ENCODE measurements around the gene SMCO1. TPM values are rescaled to one million over a fixed set of nuclear protein-coding genes. Genes with fewer than 3 reads are reported as not detected.
"Not testable (repeated sequence)": the region's sequence is repeated elsewhere in the genome, so short reads cannot be mapped to it uniquely, and the experiment has no call there.

The SMCO1 gene
- total RNA-seq, 1 experiment from 2014 or later = not detected

- CTCF ChIA-PET = interaction anchor here (0.8 kb wide), 1 partner anchor 15 kb away, joined by 3 read pairs; no protein-coding TSS in a partner anchor
- no peaks in the 10 kb centered on the region for H3K27me3 Mint-ChIP-seq (ENCODE audit: insufficient read depth, unreplicated experiment)
- intact Hi-C loops (cut with micrococcal nuclease) = no loop called here
- no peak overlapping the region for H3K27ac Mint-ChIP-seq (ENCODE audit: low read depth, unreplicated experiment)
- DNase-seq (ENCODE audit: unreplicated experiment) = no peak
- POLR2A ChIA-PET = no interaction called here
- BruUV-seq (replicated peaks) = no TSS peak
- no peaks in the 10 kb centered on the region for H3K9me3 Mint-ChIP-seq (ENCODE audit: unreplicated experiment)
- no peaks in the 10 kb centered on the region for H3K36me3 Mint-ChIP-seq (ENCODE audit: insufficient read depth, unreplicated experiment)
- H3K4me1 Mint-ChIP-seq (ENCODE audit: insufficient read depth, unreplicated experiment) = no peaks in the 10 kb centered on the region
- TF ChIP-seq CTCF (IDR thresholded peaks at IDR 0.05; ENCODE audit: unreplicated experiment) = no peak
- no peak overlapping the region for H3K4me3 Mint-ChIP-seq (ENCODE audit: unreplicated experiment)
Measured at GRCh38 chr3:196552253-196552652, 37.1 kb upstream of the SMCO1 start.

GRCh38 chr3:196550172-196550571 lies 35.0 kb upstream of the SMCO1 start:
- H3K36me3 Mint-ChIP-seq (ENCODE audit: insufficient read depth, unreplicated experiment); DNase-seq (ENCODE audit: unreplicated experiment); H3K4me3 Mint-ChIP-seq (ENCODE audit: unreplicated experiment); H3K4me1 Mint-ChIP-seq (ENCODE audit: insufficient read depth, unreplicated experiment); H3K9me3 Mint-ChIP-seq (ENCODE audit: unreplicated experiment); H3K27ac Mint-ChIP-seq (ENCODE audit: low read depth, unreplicated experiment); H3K27me3 Mint-ChIP-seq (ENCODE audit: insufficient read depth, unreplicated experiment); intact Hi-C loops (cut with micrococcal nuclease); BruUV-seq (replicated peaks): not testable (repeated sequence)
- ChIA-PET POLR2A (interaction anchor here (2.0 kb wide), 1 partner anchor 24 kb away, joined by 6 read pairs; no protein-coding TSS in a partner anchor), CTCF (interaction anchor here (0.6 to 1.6 kb wide), 4 partner anchors 12 to 251 kb away, joined by 3 to 5 read pairs (median 4); partner anchors contain the start of gene FBXO45)

- H3K27ac Mint-ChIP-seq (ENCODE audit: low read depth, unreplicated experiment); BruUV-seq (replicated peaks); H3K27me3 Mint-ChIP-seq (ENCODE audit: insufficient read depth, unreplicated experiment); DNase-seq (ENCODE audit: unreplicated experiment); H3K4me3 Mint-ChIP-seq (ENCODE audit: unreplicated experiment); H3K4me1 Mint-ChIP-seq (ENCODE audit: insufficient read depth, unreplicated experiment); H3K36me3 Mint-ChIP-seq (ENCODE audit: insufficient read depth, unreplicated experiment); H3K9me3 Mint-ChIP-seq (ENCODE audit: unreplicated experiment); intact Hi-C loops (cut with micrococcal nuclease): not testable (repeated sequence)
- ChIA-PET POLR2A (interaction anchor here (1.1 to 2.0 kb wide), 2 partner anchors 14 to 24 kb away, joined by 3 to 6 read pairs; no protein-coding TSS in a partner anchor), CTCF (interaction anchor here (0.7 to 1.6 kb wide), 2 partner anchors 11 to 20 kb away, joined by 4 to 5 read pairs; partner anchors contain the start of gene FBXO45)
Measured at GRCh38 chr3:196549312-196549711, 34.2 kb upstream of the SMCO1 start.

GRCh38 chr3:196547067-196547466 lies 31.9 kb upstream of the SMCO1 start:
- no peaks in the 10 kb centered on the region for H3K4me1 Mint-ChIP-seq (ENCODE audit: insufficient read depth, unreplicated experiment)

More at GRCh38 chr3:196547067-196547466, 31.9 kb upstream of the SMCO1 start:
- DNase-seq (ENCODE audit: unreplicated experiment) = no peak
- BruUV-seq (replicated peaks) = no TSS peak
- H3K27me3 Mint-ChIP-seq (ENCODE audit: insufficient read depth, unreplicated experiment) = no peaks in the 10 kb centered on the region
- no peaks in the 10 kb centered on the region for H3K36me3 Mint-ChIP-seq (ENCODE audit: insufficient read depth, unreplicated experiment)
- POLR2A ChIA-PET = no interaction called here
- TF ChIP-seq CTCF (IDR thresholded peaks at IDR 0.05; ENCODE audit: unreplicated experiment) = no peak
- intact Hi-C loops (cut with micrococcal nuclease) = no loop called here
- no peak overlapping the region for H3K27ac Mint-ChIP-seq (ENCODE audit: low read depth, unreplicated experiment)
- H3K4me3 Mint-ChIP-seq (ENCODE audit: unreplicated experiment) = no peak overlapping the region
- CTCF ChIA-PET = interaction anchor here (0.6 to 1.4 kb wide), 2 partner anchors 19 to 27 kb away, joined by 3 read pairs; no protein-coding TSS in a partner anchor
- no peaks in the 10 kb centered on the region for H3K9me3 Mint-ChIP-seq (ENCODE audit: unreplicated experiment)

Data from MCF 10A (cell line).